Measurements from ENCODE around the gene FBXO2. TPM values are rescaled to one million over a fixed set of nuclear protein-coding genes. Genes with fewer than 3 reads are reported as not detected.
"Not testable (repeated sequence)": the region's sequence is repeated elsewhere in the genome, so short reads cannot be mapped to it uniquely, and the experiment has no call there.

The FBXO2 gene
- total RNA-seq, 2 experiments from 2014 or later, result 1.3 to 1.8 TPM

DNA sequence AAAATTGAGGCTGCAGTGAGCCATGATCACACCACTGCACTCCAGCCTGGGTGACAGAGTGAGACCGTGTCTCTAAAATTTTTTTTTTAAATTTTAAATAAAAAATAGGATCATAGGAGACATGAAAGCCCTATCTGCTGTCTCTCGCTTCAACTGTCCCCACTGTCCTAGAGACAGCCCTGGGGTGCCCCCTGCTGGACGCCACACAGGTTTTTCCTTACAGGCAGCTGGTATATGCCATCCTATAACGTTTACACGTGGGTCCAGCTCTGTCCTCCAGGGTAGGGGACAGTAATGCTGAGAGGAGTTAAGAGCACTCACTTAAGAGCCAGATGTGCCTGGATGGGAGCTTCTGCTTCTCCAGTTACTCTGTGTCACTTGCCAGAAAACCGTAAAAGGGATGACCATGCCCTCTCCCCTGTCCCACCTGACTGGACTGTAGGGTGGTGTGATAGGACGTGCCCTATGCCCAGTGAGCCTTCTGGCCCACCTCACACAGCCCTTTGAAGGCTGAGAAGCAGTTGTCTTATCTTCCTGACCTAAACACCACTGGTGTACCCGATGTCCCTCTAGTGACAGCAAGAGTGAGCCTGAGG, 8.5 kb downstream of the FBXO2 start:
- ChIA-PET CTCF (interaction anchor here (0.6 to 14.2 kb wide), 20 partner anchors 8 to 608 kb away, joined by 3 to 133 read pairs (median 3); partner anchors contain the start of genes CLCN6, MAD2L2 and MTHFR), POLR2A (no interaction called here)

DNA sequence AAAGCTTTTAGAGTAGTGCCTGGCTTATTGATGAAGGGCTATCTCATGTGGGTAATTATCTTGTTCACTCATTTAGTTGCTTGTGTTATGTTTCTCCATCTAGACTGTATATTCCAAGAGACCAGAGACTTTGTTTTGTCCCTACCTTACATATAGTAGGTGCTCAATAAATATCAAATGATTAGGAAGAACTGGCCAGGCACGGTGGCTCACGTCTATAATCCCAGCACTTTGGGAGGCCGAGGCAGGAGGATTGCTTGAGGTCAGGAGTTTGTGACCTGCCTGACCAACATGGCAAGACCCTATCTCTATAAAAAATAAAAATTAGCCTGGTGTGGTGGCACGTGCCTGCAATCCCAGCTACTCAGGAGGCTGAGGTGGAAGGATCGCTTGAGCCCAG, 9.0 kb downstream of the FBXO2 start:
- POLR2A ChIA-PET, result no interaction called here
- CTCF ChIA-PET, result interaction anchor here (0.6 to 14.2 kb wide), 21 partner anchors 8 to 1132 kb away, joined by 3 to 133 read pairs (median 3); partner anchors contain the start of genes CLCN6, FBXO2, FBXO44 and MAD2L2

- ChIA-PET CTCF (interaction anchor here (0.7 to 14.2 kb wide), 10 partner anchors 10 to 734 kb away, joined by 3 to 133 read pairs (median 4); no protein-coding TSS in a partner anchor), POLR2A (no interaction called here)
Measured at GRCh38 chr1:11643782-11644181, 10.4 kb downstream of the FBXO2 start.

DNA sequence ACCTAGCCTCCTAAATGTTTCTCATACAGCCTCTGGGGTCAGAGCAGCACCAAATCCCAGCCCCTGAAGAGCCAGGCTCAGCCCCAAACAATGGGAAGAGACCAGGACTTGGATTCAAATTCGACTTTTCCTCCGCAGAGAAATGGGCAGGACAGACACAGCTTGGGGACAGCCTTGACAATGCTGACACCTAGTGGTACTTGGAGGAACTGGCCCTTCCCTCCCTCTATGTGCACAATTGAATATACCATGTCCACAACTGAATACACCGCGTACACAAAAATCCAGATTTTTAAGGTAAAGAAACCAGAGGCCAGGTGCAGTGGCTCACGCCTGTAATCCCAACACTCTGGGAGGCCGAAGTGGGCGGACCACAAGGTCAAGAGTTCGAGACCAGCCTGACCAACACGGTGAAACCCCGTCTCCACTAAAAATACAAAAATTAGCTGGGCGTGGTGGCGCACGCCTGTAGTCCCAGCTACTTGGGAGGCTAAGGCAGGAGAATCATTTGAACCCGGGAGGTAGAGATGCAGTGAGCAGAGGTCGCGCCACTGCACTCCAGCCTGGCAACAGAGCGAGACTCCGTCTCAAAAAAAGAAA, 11.7 kb downstream of the FBXO2 start:
- POLR2A ChIA-PET, result not testable (repeated sequence)
- CTCF ChIA-PET, result interaction anchor here (1.1 to 14.2 kb wide), 11 partner anchors 10 to 605 kb away, joined by 3 to 133 read pairs (median 5); no protein-coding TSS in a partner anchor

DNA sequence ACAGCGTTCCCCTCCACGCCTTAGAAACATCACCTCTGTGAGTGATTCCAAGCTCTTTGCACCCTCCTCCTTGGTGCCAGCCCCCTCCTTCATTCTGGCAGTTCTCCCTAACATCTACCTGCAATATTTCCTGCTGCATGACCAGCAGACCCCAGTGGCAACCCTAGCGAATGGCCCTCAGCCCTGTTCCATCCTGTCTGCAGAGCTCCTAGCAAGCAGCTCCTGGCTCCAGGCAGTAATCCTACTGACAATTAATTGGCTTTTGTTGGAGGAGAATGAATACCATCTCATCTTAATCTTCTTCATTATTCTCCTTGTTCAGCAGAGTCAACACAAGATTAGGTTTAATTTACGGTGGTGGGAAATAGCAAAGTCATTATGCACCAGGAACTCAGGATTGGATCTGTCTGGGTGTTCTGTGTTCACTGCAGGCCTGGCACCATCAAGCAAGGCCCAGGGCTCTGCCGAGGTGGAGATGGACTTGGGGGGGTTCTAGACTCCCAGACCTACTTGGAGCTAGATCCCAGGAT, 12.4 kb downstream of the FBXO2 start:
- ChIA-PET POLR2A (no interaction called here), CTCF (interaction anchor here (0.6 to 14.2 kb wide), 12 partner anchors 9 to 604 kb away, joined by 3 to 133 read pairs (median 5); no protein-coding TSS in a partner anchor)

DNA sequence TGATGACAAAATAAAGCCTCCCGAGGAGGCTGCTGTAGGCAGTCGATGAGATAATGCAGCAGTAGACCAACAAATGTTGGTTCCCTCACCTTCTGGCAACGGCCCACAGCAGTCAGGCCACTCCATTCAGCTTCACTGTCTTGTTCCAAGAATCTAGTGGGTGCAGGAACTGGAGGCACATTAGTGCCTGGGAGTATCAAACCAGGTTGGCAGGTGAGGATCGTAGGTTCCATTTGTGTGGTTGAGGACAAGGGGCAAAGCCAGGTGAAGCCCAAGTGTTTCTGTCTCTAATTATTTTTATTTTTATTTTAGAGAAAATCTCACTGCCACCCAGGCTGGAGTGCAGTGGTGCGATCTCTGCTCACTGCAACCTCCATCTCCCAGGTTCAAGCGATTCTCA, 13.3 kb downstream of the FBXO2 start:
- CTCF ChIA-PET, result interaction anchor here (1.1 to 14.2 kb wide), 7 partner anchors 12 to 603 kb away, joined by 3 to 133 read pairs (median 5); no protein-coding TSS in a partner anchor
- POLR2A ChIA-PET, result interaction anchor here (0.6 kb wide), 1 partner anchor 140 kb away, joined by 5 read pairs; no protein-coding TSS in a partner anchor

DNA sequence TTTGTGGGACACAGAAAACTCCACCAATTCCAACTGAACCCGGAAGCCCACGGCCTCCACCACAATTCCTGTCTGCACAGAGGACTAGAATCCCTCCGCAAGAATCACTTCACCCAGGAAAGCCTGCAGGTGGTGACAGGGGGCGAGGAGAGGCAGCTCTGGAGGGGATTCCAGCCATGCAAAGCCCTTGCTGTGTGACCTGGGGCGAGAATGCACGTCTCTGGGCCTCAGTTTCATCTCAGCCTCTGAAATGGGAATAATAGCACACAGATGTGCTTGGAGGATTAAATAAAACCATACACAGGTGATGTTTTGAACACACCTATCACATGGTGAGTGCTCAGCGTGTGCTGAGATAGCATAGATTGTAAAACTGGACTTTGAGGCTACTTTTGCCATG, 14.1 kb downstream of the FBXO2 start:
- CTCF ChIA-PET, result interaction anchor here (3.9 kb wide), 1 partner anchor 602 kb away, joined by 16 read pairs; no protein-coding TSS in a partner anchor
- POLR2A ChIA-PET, result no interaction called here

DNA sequence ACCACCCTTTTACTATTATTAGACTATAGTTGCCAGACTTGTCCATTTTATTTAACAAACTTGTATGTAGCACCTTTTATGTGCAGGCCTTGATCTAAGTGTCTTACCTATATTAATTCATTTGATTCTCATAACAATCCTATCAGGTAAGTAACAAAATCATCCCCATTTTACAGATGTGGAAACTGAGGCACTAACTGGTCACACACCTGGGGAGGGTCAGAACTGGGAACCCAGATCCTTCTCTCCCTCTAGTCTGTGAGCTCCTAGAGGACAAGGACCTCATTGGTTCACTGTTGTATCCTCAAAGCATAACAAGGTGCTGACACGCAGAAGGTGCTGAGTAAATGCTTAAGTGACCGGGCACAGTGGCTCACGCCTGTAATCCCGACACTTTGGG, 14.9 kb downstream of the FBXO2 start:
- CTCF ChIA-PET, result interaction anchor here (0.6 kb wide), 1 partner anchor 729 kb away, joined by 4 read pairs; no protein-coding TSS in a partner anchor

GRCh38 chr1:11638121-11638520, 16.1 kb downstream of the FBXO2 start:
- ChIA-PET CTCF (interaction anchor here (0.8 to 1.0 kb wide), 2 partner anchors 8 to 9 kb away, joined by 3 read pairs; no protein-coding TSS in a partner anchor), POLR2A (no interaction called here)

More for the DNA sequence above, 14.9 kb downstream of the FBXO2 start:
- POLR2A ChIA-PET, result no interaction called here

DNA sequence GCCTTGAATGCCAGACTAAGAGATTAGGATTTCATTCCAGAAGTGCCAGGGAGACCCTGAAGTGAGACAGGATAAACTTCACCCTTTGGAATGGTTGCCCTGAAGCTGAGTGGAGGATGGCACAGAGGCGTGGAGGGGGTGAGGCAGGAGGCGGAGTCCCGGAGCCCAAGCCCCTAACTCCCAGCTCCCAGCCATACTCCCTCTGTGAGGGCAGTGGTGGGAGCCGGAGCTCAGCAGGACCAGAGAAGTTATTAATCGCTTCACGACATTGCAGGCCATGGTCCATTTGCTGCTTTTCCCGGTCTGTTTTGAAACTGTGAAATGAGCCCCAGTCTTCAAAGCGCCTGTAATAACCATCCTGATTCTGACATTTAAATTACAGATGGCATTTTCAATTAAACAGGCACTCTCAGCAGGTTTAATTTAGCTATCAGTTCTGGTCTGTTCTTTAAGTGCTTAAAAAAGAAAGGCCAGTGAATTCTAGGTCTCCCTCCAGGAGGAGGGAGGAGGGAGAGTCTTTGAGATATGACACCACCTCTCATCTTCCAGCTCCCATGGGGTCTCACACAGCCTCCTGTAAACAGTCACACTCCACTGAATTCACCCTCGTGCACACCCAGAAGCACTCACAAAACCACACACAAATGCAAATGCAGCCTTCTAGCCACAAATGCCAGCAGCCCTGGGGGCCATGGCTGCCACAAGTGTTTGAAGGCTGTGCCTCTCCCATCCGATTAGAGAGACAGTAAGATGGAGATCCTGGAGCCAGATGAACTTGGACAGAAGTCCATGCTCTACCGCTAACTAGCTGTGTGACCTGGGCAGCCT, 19.6 kb downstream of the FBXO2 start:
- POLR2A ChIA-PET, result no interaction called here
- CTCF ChIA-PET, result interaction anchor here (1.4 to 2.2 kb wide), 2 partner anchors 10 to 16 kb away, joined by 3 to 7 read pairs; no protein-coding TSS in a partner anchor

DNA sequence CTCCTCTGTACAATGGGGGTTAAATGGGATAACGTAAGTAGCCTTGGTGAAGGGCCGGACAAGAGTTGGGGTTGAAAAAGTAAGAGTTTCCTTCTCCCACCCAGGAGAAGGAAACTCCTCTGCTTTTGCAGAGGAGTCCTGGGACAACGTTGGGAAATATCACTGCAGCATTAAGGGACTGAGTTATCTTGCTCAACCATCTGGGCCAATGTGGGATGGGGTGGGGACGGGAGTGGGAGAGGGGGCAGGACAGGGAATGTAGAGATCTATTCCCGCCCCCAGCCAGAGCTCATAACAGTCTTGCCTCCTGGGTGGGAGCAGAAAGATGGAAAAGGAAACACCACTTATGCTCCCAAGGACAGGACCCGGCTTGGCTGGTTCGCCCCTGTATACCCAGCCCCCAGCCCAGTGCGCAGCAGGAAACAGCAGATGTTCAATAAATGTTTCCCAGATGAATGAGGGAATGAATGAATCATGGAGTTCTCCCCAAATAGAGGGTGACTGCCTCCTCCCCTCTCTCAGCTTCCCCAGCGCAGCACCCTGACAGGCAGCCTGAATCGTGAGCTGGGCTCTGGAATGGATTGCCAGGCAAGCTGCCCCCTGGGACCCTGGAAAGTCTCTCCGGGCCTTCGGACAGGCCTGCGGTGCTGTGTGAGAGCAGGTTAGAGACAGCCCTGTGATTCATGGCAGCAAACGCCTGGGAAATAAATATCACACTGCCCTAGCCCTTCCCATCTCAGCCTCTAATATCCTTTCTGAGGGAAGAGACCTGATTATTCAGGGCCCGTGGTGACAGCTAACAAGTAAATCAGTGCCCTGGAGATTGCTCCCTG, 24.8 kb downstream of the FBXO2 start:
- ChIA-PET CTCF (interaction anchor here (1.6 kb wide), 1 partner anchor 12 kb away, joined by 3 read pairs; no protein-coding TSS in a partner anchor), POLR2A (no interaction called here)

- CTCF ChIA-PET, result interaction anchor here (1.6 kb wide), 1 partner anchor 13 kb away, joined by 3 read pairs; no protein-coding TSS in a partner anchor
- POLR2A ChIA-PET, result no interaction called here
Measured at GRCh38 chr1:11628767-11629166, 25.5 kb downstream of the FBXO2 start.

- POLR2A ChIA-PET, result no interaction called here
- CTCF ChIA-PET, result no interaction called here
Measured at GRCh38 chr1:11626551-11626950, 27.7 kb downstream of the FBXO2 start.

- CTCF ChIA-PET, result no interaction called here
- POLR2A ChIA-PET, result no interaction called here
Measured at GRCh38 chr1:11623702-11624101, 30.5 kb downstream of the FBXO2 start.

GRCh38 chr1:11622398-11622797, 31.8 kb downstream of the FBXO2 start:
- ChIA-PET CTCF (no interaction called here), POLR2A (no interaction called here)

- ChIA-PET CTCF (no interaction called here), POLR2A (no interaction called here)
Measured at GRCh38 chr1:11620924-11621323, 33.3 kb downstream of the FBXO2 start.

- ChIA-PET POLR2A (no interaction called here), CTCF (no interaction called here)
Measured at GRCh38 chr1:11620405-11620804, 33.8 kb downstream of the FBXO2 start.

DNA sequence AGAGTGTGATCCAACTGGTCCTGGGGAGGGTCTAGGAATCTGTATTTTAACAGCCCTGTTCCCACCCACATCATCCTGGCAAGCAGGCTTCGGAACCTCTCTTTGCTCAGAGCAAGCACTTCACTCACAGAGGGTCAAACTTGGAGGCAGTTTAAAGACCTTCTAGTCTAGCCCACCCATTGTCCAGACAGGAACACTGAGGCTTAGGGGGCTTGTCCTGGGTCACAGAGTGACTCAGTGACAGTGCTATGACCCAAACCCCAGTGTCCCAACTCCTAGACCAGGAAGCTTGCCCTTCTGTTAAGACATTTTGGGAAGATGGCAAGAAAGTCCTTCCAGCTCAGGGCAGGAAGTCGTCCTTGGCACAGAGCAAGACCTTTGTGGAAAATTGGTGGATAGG, 36.5 kb downstream of the FBXO2 start:
- ChIA-PET POLR2A (no interaction called here), CTCF (interaction anchor here (0.6 kb wide), 1 partner anchor 375 kb away, joined by 3 read pairs; no protein-coding TSS in a partner anchor)

DNA sequence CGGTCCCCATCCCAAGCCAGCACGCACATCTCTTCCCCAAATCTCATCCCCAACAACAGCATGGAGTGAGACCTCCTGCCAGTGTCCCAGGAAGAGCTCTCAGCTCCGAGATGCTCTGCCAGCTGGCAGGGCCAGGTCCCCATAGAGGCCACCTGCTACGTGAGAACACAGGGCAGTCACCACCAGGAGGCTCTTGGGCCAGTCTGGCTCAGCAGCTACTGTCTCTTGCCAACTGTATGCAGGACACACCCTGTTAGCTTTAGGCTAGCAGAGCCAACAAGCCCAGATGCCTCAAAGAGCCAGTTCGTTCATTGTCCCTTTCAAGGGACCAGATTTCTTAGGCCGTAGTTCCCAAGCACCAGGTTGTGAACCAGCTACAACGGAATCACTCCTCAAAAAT, 36.9 kb downstream of the FBXO2 start:
- ChIA-PET POLR2A (no interaction called here), CTCF (no interaction called here)
